Middle frontal gyrus (tissue), 1 donor: ENCODE results near the gene ADORA2A.

ENCODE experiments used
- DNase-seq: peaks from one replicate; pipeline ENCODE4 v3.0.0-alpha.2; 2015; ENCODE audit warnings: low spot score; ENCODE audit errors: extremely low spot score

ADORA2A gene

DNA sequence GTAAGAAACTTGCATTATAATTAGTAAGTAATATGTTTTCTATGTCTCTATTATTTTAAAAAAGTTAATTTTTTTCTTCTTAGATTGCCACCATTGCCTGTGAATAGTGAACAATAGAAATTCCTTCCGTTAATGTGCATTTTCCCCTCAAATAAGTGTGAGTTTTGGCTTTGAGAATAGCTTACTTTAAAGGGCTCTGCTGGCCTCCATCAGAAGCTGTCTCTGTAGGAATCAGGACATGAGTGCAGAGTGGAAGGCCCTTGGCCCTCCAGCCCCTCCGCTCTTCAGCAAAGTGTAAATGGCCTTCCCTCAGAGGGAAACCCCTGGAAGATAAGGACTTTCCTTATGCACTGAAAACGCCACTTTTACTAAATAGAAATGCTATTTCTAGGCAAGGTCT is 24.1 kb upstream of the ADORA2A start:
- no peak for DNase-seq

GRCh38 chr22:24404561-24405275 is 22.7 kb upstream of the ADORA2A start:
- no peak for DNase-seq

- DNase-seq: no peak
These were observed 21.6 kb upstream of the ADORA2A start for GRCh38 chr22:24405631-24406321.

DNA sequence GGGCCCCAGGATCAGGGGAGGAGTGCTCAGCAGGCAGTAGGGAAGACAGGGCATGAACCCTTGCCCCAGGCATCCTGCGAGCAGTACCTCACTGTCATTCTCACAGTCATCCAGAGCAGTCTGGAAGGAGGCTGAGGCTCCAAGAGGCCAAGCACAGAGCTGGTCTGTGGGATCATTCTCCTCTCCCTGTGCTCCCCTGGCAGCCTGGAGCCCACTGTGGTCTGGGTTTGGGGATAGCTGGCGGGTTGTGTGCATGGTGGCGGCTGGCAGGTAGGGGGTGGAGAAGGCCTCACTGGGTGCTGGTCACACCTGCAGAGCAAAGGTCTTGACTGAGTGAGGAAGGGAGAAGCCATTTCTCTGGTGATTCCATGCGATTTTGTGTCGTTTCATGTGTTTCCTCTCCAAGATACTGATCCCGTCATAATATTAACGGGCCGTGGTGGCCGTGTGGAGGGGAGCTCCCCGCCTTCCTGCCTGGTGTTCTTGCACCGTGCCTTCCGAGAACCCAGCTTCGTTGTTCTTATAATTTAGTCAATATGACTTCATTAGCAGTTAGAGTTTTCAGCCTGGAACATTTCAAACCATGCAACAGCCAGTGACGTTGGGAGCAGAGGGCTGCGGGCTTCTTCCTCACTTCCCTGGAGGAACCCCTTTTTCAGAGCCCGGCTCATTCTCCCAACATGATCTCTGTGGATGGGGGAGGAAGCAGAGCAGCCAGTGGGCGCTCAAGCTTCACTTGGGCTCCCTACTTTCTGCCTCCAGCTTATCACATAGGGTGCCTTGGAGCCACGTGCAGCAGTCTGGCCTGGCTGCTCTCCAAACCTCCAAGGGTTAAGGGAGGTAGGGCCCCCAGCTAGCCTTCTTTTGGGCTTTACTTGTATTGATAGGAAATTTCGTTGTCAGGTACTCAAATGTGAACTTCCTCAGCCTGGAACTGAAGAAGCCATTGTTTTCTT is 20.8 kb upstream of the ADORA2A start:
- DNase-seq: no peak

- no peak for DNase-seq
These were observed 20.1 kb upstream of the ADORA2A start for GRCh38 chr22:24407278-24407665.

- DNase-seq: no peak
These were observed 19.5 kb upstream of the ADORA2A start for GRCh38 chr22:24407884-24408283.

GRCh38 chr22:24408630-24409029 is 18.8 kb upstream of the ADORA2A start:
- no peak for DNase-seq

DNA sequence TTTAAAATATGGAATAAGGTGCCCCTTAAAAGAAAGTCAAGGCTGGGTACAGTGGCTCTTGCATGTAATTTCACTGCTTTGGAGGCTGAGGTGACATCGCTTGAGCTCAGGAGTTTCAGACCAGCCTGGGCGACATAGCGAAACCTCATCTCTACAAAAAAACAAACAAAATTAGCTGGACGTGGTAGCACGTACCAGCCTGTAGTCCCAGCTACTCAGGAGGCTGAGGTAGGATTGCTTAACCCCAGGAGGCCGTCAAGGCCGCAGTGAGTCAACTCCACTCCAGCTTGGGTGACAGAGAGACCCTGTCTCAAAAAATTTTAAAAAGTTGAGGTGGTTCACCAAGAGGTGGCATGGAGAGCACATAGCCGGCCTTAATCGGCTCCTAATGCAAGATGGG is 17.7 kb upstream of the ADORA2A start:
- no peak for DNase-seq

- no peak for DNase-seq
These were observed 17.1 kb upstream of the ADORA2A start for GRCh38 chr22:24410110-24410856.

- no peak for DNase-seq
These were observed 16.0 kb upstream of the ADORA2A start for GRCh38 chr22:24411256-24412004.

DNA sequence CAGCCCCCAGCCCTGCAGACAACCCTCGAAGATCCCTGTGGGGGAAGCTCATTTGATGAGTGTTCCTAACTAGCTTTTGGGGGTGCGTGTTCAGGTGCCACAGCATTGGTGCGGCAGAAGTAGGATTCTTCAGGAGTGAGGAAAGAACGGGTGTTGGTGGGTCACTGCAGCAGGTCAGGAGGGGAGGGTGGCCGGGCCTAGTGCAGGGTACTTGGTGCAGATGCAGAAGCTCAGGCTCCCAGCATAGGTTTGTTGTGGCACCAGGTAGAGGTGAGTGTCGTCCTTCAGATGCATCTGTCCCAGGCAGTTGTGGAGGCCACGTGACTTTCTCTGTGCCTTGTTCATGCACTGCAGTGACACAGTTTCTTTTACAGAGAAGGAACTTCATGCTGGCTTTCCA is 15.1 kb upstream of the ADORA2A start:
- DNase-seq: no peak

- DNase-seq: no peak
These were observed 14.1 kb upstream of the ADORA2A start for GRCh38 chr22:24413271-24413670.

DNA sequence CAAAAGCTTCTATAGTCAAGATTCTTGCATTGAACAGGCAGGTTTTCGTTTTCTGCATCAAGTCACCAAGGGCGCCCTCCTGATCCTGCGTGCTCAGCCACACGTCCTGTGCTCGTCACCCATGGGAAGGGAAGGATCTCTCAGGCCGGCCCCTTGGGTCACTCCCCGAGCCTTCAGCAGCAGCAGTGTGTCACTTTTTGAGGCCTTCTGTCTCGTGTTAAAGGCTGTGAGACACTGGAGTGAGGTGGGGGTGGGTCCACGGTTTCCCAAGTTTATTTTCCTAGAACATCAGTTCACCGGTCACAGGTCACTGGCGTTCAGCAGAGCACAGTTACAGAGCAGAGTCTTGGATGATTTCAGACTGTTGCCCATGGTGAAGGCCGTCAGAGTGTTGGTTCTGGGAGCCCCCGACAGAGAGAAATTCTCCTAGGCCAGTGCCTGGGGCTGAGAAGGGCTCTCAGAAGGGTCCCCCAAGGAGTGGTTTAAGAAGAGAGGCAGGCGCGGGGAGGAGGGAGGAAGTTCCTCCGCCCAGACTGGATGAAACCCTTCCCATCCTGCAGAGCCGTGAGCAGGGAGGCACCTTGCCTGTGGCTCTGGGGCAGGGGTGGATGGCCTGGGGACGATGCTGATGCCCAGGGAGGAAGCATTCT is 13.5 kb upstream of the ADORA2A start:
- no peak for DNase-seq

DNA sequence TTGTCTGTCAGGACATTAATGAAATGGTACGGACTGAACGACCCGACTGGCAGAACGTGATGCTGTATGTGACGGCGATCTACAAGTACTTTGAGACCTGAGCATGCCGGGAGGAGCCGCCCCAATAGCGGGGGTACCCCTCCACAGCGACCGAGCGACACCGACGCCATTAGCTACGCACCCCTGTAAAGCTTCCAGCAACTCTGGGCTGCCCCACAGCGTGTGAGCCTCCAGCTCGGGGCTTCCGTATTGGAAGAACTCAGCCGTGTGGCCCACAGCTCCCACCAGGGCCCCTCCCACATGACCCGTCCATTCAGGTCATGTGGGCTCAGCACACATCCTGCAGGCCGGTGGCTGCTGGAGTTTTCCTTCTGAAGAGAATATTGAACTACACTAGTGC is 12.9 kb upstream of the ADORA2A start:
- DNase-seq: no peak

- DNase-seq: no peak
These were observed 12.1 kb upstream of the ADORA2A start for GRCh38 chr22:24414984-24415945.

DNA sequence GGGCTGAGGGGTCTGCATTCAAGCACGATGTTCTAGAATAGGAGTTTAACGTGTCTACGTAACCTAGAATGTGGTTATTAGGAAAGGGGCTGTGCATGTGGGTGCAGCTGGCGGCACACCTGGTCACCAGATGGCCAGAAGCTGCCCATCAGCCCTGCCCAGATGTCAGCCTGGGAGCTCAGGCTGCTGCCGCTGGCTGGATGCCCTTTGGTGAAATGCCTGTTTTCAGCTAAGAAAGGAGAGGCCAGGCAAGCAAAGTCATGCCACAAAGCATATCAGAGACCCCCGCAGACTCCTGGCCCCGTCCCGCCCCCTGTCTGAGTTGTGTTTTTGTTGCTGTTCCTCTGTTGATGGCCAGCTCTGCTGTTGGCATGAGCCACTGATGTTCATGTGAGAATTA is 11.3 kb upstream of the ADORA2A start:
- no peak for DNase-seq

DNA sequence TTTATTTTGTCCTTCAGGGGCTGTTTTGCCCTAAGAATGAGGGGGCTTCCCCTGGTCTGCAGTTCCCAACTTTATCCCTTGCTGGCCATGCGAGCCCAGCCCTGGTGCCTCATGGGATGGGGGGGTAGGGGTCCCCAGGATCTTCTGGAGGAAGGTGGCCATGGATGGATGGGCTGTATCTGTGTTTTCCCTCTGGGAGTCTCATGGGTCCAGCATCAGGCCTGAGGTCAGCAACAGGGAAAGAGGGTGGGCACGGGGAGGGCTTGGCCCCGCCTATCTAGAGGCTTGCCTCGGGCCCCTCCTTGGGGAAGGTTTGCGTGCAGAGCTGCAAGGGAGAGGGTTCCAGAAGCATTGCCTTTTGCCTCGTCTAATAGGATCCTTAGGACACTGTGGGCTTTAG is 10.8 kb upstream of the ADORA2A start:
- no peak for DNase-seq

GRCh38 chr22:24417200-24417599 is 10.2 kb upstream of the ADORA2A start:
- no peak for DNase-seq
